HUES64 (cell line): Measurements from ENCODE around the gene ARAP1.

Experiments
- H3K27ac ChIP-seq: 2 replicates; pipeline ENCODE4 v1.7.0; 2013; ENCODE audit warnings: low read depth, low read length, inconsistent platforms
- H3K27me3 ChIP-seq: 2 replicates; pipeline ENCODE4 v1.6.1; 2013; ENCODE audit warnings: mild to moderate bottlenecking, low read length; ENCODE audit not compliant: insufficient read depth
- H3K36me3 ChIP-seq: 2 replicates; pipeline ENCODE4 v1.6.1; 2013; ENCODE audit warnings: mild to moderate bottlenecking, low read length; ENCODE audit not compliant: insufficient read depth
- H3K4me1 ChIP-seq: 2 replicates; pipeline ENCODE4 v1.6.1; 2013; ENCODE audit warnings: mild to moderate bottlenecking, low read length, moderate library complexity; ENCODE audit not compliant: insufficient read depth
- H3K4me3 ChIP-seq: 2 replicates; pipeline ENCODE4 v1.5.1; 2013; ENCODE audit warnings: mild to moderate bottlenecking, low read length, moderate library complexity
- H3K9ac ChIP-seq: 2 replicates; pipeline ENCODE4 v1.6.1; 2013; ENCODE audit warnings: mild to moderate bottlenecking, low read depth, low read length
- H3K9me3 ChIP-seq: 2 replicates; pipeline ENCODE4 v1.6.1; 2013; ENCODE audit warnings: low read depth, low read length; ENCODE audit not compliant: insufficient read depth
- WGBS: fragments of 150-250, 120-280 bp; methylation state at CpG from one replicate; pipeline ENCODE4 v1.1.7; 2013; ENCODE audit warnings: missing lambda C conversion rate; 5-methylcytosine and 5-hydroxymethylcytosine counted together

Gene ARAP1

DNA sequence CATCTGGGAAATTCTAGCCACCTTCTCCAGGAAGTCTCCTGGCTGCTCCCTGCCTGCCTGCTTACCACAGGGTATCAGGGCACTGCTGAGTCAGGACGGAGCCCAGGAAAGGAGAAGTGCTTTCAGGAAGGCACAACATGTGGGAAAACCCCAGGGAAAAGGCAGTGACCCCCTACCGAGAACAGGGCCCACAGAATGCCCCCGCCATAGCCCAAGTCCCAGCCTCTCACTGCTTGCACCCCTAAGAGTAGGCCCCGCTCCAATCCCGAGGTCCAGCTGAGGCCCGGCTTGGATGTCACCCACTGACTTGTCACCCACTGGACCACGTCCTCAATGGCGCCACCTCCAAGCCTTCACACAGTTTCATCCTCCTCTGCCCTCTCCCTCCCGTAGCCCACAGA is 34.1 kb downstream of the ARAP1 start:
- no peak overlapping the region for H3K4me3 ChIP-seq
- 91% methylated on average over 9 of the region's 9 CpGs for WGBS
- 0 out of 2 replicates have a peak, but pooled peaks cover 4% of the 10 kb centered on the region for H3K4me1 ChIP-seq
- no peak overlapping the region for H3K9ac ChIP-seq
- H3K27ac ChIP-seq = no peak overlapping the region
- 0 out of 2 replicates have a peak, but pooled peaks cover 3% of the 10 kb centered on the region for H3K36me3 ChIP-seq
- no peaks in the 10 kb centered on the region for H3K27me3 ChIP-seq
- no peaks in the 10 kb centered on the region for H3K9me3 ChIP-seq

DNA sequence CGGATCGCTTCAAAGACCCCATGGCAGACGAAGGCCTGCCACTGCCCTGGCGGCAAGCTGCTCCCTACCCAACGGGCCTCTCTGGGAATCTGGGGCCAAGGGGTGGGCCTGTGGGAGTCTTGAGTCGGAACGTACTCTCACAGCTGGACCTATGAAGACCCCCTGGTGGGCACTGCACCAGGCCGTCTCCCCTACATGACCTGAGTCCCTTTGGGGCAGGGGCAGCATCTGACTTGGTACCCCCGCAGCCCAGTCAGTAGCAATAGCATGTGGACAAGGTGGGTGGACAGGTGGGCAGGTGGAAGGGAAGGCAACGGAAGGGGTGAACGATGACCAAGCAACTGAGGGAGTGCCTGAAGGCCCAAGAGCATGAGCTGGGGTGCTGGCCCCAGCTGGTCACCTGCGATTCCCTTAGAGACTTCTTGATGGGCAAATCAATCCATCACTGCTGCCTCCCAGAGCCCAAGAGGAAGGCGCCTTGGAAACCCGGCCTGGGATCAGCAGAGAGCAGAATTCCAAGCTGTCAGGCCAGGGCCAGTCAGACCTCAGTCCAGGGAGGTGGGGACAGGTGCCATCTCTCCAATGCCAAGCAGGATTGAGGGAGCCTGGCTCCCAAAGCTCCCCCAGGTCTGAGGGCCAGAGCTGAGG is 35.3 kb downstream of the ARAP1 start:
- no peak overlapping the region for H3K27ac ChIP-seq
- H3K9ac ChIP-seq = no peak overlapping the region

DNA sequence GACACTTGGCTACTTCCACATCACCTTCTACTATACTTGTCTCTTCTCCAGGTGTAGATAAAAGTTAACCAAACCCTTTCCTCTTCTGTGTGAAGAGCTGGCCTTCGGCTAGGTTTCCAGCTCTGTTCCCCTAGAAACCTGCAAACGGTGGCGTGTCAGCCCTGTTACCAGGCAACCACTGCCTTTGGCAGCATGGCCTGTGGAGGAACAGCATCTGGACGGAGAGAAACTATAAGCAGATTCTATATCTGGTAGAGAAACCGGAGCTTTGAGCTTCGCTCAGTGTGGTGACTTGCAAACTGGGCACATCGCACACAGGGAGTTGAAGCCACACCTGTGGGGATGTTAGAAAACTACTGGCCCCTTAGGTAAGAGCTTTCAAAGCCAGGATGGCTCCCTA is 35.9 kb downstream of the ARAP1 start:
- Histone ChIP-seq H3K9ac (no peak overlapping the region), H3K9me3 (no peaks in the 10 kb centered on the region), H3K27me3 (no peaks in the 10 kb centered on the region), H3K27ac (no peak overlapping the region), H3K4me1 (peaks cover 5% of the 10 kb centered on the region; the same call in 1 of the 2 replicates), H3K36me3 (0 out of 2 replicates have a peak, but pooled peaks cover 5% of the 10 kb centered on the region), H3K4me3 (no peak overlapping the region)
- 92% methylated on average over 7 of the region's 7 CpGs for WGBS

More for the DNA sequence above, 35.3 kb downstream of the ARAP1 start:
- WGBS = 89% methylated on average over 14 of the region's 14 CpGs
- Histone ChIP-seq H3K27me3 (no peaks in the 10 kb centered on the region), H3K4me3 (no peak overlapping the region), H3K4me1 (peaks cover 8% of the 10 kb centered on the region; the same call in 1 of the 2 replicates), H3K9me3 (no peaks in the 10 kb centered on the region), H3K36me3 (0 out of 2 replicates have a peak, but pooled peaks cover 4% of the 10 kb centered on the region)

DNA sequence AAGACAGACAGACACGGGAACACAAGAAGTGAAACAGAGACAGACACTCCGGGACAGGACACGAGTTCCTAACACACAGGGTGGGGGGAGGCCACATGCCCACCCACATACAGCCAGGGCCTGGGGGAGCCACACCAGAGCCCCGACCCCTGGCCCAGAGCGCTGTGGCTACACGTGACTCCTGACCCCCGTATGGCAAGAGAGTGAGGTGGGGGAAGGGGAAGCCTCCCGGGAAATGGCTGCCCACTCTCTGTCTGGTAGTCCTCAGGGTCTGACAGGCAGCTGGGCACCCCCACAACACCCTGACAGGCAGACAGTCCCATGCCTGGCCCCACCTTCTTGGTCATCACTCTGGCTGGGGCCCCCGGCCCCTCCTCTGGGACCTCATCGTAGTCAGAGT is 39.4 kb downstream of the ARAP1 start:
- Histone ChIP-seq H3K4me3 (no peak overlapping the region), H3K27ac (no peak overlapping the region), H3K9me3 (no peaks in the 10 kb centered on the region), H3K27me3 (no peaks in the 10 kb centered on the region), H3K9ac (no peak overlapping the region), H3K4me1 (peaks cover 4% of the 10 kb centered on the region; the same call in 1 of the 2 replicates), H3K36me3 (peaks cover 13% of the 10 kb centered on the region)
- 76% methylated on average over 10 of the region's 10 CpGs for WGBS

DNA sequence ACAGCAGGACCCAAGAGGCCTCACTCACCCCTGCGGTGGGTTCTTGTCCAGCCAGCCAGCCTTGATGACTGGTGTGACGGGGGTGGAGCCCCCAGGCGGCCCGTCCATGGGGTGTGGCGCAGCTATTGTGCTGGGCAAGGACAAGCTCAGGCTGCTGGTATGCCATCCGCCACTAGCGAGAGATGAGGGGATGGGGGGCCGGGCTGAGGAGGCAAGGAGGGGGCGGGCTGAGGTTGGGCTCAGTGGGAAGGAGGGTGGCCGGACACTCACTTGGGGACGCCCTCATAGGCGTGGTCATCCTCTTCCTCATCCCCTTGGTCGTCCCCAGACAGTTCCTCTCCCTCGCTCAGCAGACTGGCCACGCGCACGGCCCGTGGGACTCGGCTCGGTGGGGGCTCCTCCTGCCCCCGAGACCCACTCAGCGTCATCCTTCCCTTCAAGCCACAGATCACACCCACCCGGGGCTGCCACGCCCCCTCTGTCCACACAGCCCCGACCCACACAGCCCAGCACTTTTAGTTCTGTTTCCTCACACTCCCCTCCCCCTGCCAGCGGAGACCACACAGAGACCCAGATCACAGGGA is 39.9 kb downstream of the ARAP1 start:
- 81% methylated on average over 26 of the region's 26 CpGs for WGBS
- Histone ChIP-seq H3K9ac (no peak overlapping the region), H3K4me3 (no peak overlapping the region), H3K27me3 (no peaks in the 10 kb centered on the region), H3K27ac (no peak overlapping the region), H3K4me1 (peaks cover 4% of the 10 kb centered on the region; the same call in 1 of the 2 replicates), H3K9me3 (no peaks in the 10 kb centered on the region), H3K36me3 (peaks cover 13% of the 10 kb centered on the region)

DNA sequence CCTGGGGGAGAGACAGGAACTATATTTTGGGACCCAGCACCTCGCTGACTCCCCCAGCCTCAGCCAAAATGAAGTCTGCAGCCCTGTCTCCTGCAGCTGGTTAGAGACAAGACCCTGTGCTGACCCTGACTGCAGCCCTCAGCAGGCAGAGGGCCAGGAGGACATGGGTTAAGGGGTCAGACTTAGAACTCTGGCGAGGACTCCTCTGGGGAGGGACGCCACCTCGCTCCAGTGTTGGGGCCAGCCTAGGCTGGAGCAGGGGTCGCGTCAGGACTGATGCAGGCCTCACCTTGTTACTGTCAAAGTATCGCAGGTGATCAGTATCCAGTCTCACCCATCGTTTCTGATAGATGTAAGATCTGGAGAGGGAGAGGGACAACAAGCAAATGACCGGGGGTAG is 41.1 kb downstream of the ARAP1 start:
- H3K9ac ChIP-seq = no peak overlapping the region
- no peak overlapping the region for H3K27ac ChIP-seq
- no peaks in the 10 kb centered on the region for H3K9me3 ChIP-seq
- peaks cover 13% of the 10 kb centered on the region for H3K36me3 ChIP-seq
- H3K4me1 ChIP-seq = peaks cover 13% of the 10 kb centered on the region
- H3K27me3 ChIP-seq = no peaks in the 10 kb centered on the region
- H3K4me3 ChIP-seq = no peak overlapping the region
- 95% methylated on average over 9 of the region's 9 CpGs for WGBS

DNA sequence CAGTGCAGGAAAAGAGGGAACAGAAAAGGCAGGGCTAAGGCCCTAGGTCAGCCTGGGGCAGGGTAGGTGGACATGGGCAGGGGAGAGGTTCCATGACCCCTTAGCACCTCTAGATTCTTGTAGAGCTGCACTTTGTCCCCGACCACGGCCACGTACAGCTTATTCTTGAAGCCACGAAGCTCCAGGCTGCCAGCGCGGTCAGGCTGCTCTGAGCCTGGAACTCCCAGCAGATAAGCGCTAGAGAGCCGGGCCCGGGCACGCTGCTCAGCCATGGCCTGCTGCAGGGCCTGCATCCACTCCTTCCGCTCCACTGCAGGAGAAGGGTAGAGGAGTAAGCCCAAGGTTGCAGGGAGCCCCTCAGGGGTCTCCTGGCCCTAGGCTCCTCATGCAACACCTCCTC is 41.9 kb downstream of the ARAP1 start:
- no peak overlapping the region for H3K4me3 ChIP-seq
- H3K27me3 ChIP-seq = no peaks in the 10 kb centered on the region
- no peak overlapping the region for H3K27ac ChIP-seq
- no peak overlapping the region for H3K9ac ChIP-seq
- no peaks in the 10 kb centered on the region for H3K9me3 ChIP-seq
- WGBS = 94% methylated on average over 11 of the region's 11 CpGs
- peaks cover 13% of the 10 kb centered on the region for H3K36me3 ChIP-seq
- H3K4me1 ChIP-seq = peaks cover 20% of the 10 kb centered on the region

DNA sequence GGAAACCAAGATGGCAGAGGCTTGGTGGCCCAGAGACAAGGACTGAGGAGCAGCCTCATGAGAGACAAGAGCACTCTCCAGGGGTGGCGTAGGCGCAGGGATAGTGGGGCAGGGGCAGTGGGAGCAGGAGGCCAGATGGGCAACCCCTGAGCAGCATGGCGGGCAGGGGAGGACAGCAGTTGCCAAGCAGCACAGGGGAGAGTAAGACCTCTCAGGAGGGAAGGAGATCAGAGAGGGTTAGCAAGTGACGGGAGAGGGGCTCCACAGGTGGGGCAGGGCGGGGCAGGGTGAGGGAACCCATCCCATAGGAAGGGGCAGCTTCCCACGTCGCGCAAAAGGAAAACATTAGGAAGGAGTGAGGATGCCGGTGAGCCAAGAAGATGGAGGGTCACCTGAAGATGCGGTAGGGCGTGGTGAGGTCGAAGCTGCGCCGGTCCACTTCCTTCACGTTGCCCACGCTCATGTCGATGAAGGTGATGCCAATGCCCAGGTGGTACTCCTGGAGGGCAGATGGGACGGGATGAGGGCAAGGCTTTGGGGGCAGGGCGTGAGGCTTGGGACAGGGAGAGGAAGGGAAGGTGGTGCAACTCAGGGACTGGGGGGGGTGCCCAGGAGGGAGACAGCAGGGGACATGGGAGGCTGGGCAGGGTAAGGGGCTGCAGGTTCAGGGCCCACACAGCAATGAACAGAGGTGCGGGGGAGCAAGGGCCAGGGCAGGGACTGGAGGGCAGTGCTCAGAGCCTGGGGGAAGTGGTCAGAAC is 42.5 kb downstream of the ARAP1 start:
- no peak overlapping the region for H3K9ac ChIP-seq
- WGBS = 95% methylated on average over 20 of the region's 20 CpGs
- peaks cover 13% of the 10 kb centered on the region for H3K36me3 ChIP-seq

DNA sequence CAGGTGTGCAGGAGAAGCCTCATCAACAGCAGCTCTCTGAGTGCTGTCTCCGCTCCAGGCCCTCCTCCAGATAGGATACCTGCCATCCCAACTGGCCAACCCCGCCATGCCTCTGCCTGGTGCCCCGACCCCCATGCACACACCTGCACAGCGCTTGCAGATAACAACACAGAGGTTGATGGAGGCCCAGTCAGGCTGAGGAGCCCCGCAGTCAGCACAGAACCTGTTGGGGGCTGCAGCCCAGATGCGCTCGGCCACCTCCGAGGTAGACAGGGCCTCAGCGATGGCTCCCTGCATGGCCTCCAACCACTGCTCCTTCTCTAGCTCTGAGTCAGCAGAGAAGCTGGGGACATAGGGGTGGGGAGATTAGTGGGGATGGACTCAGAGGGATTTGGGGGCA is 45.2 kb downstream of the ARAP1 start:
- peaks cover 26% of the 10 kb centered on the region for H3K4me1 ChIP-seq
- WGBS = 94% methylated on average over 9 of the region's 9 CpGs
- no peak overlapping the region for H3K4me3 ChIP-seq
- no peaks in the 10 kb centered on the region for H3K9me3 ChIP-seq
- H3K27me3 ChIP-seq = no peaks in the 10 kb centered on the region
- peaks cover 13% of the 10 kb centered on the region for H3K36me3 ChIP-seq
- no peak overlapping the region; the same call in 1 of the 2 replicates for H3K27ac ChIP-seq
- H3K9ac ChIP-seq = no peak overlapping the region

More for the DNA sequence above, 42.5 kb downstream of the ARAP1 start:
- H3K27me3 ChIP-seq = no peaks in the 10 kb centered on the region
- H3K4me3 ChIP-seq = no peak overlapping the region
- H3K9me3 ChIP-seq = no peaks in the 10 kb centered on the region
- peaks cover 27% of the 10 kb centered on the region for H3K4me1 ChIP-seq
- H3K27ac ChIP-seq = no peak overlapping the region

DNA sequence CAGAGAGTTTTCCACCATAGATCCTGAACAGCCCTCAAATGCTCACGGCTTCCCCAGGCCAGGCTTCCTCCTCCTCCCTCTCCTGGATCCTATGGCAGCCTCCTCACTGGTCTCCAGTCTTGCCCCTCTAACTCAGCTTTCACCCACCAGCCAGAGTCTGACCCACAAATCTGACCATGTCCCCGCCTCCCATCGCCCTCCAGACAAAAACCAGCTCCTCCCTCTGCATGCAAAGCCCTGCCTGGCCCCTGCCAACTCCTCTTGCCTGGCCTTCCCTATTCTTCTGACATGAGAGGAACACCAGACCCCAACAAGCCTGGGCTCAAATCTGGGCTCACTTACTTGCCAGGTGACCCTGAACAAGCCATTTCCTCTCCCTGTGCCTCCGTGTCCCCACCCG is 45.6 kb downstream of the ARAP1 start:
- Histone ChIP-seq H3K36me3 (peaks cover 13% of the 10 kb centered on the region), H3K4me1 (peaks cover 26% of the 10 kb centered on the region), H3K9me3 (no peaks in the 10 kb centered on the region), H3K27ac (peak overlapping the region; percentile 64; the same call in 1 of the 2 replicates), H3K4me3 (no peak overlapping the region), H3K9ac (no peak overlapping the region), H3K27me3 (no peaks in the 10 kb centered on the region)
- 75% methylated on average over 5 of the region's 5 CpGs for WGBS
